GM13976 (cell line): ENCODE measurements around the gene ERGIC1.

Experiments
- DNase-seq: peaks from one replicate; pipeline ENCODE4 v3.0.0; 2012; ENCODE audit warnings: low spot score
- in situ Hi-C: fragments of 300-500 bp; cut with MboI; formaldehyde crosslinking; loops from one replicate; pipeline ENCODE4 v1.12.0; 2022; ENCODE audit warnings: low sequenced_read_pairs, mixed read lengths, inconsistent platforms; ENCODE audit not compliant: unreplicated experiment
- TF ChIP-seq, protein P1 (sequence below): IDR thresholded peaks from 2 replicates; pipeline ENCODE4 v1.5.1; 2012; ENCODE audit warnings: borderline replicate concordance, mild to moderate bottlenecking; ENCODE audit not compliant: insufficient read depth; ENCODE audit errors: extremely low read depth, missing control alignments, control extremely low read depth

ERGIC1 gene

GRCh38 chr5:172857982-172858381 is 23.9 kb downstream of the ERGIC1 start:
- in situ Hi-C loops = no loop called here
- no peak for DNase-seq
- TF ChIP-seq, protein P1, sequence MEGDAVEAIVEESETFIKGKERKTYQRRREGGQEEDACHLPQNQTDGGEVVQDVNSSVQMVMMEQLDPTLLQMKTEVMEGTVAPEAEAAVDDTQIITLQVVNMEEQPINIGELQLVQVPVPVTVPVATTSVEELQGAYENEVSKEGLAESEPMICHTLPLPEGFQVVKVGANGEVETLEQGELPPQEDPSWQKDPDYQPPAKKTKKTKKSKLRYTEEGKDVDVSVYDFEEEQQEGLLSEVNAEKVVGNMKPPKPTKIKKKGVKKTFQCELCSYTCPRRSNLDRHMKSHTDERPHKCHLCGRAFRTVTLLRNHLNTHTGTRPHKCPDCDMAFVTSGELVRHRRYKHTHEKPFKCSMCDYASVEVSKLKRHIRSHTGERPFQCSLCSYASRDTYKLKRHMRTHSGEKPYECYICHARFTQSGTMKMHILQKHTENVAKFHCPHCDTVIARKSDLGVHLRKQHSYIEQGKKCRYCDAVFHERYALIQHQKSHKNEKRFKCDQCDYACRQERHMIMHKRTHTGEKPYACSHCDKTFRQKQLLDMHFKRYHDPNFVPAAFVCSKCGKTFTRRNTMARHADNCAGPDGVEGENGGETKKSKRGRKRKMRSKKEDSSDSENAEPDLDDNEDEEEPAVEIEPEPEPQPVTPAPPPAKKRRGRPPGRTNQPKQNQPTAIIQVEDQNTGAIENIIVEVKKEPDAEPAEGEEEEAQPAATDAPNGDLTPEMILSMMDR = no peak

GRCh38 chr5:172858511-172858989 is 24.5 kb downstream of the ERGIC1 start:
- in situ Hi-C loops = no loop called here
- DNase-seq = no peak
- TF ChIP-seq, protein P1 = no peak

DNA sequence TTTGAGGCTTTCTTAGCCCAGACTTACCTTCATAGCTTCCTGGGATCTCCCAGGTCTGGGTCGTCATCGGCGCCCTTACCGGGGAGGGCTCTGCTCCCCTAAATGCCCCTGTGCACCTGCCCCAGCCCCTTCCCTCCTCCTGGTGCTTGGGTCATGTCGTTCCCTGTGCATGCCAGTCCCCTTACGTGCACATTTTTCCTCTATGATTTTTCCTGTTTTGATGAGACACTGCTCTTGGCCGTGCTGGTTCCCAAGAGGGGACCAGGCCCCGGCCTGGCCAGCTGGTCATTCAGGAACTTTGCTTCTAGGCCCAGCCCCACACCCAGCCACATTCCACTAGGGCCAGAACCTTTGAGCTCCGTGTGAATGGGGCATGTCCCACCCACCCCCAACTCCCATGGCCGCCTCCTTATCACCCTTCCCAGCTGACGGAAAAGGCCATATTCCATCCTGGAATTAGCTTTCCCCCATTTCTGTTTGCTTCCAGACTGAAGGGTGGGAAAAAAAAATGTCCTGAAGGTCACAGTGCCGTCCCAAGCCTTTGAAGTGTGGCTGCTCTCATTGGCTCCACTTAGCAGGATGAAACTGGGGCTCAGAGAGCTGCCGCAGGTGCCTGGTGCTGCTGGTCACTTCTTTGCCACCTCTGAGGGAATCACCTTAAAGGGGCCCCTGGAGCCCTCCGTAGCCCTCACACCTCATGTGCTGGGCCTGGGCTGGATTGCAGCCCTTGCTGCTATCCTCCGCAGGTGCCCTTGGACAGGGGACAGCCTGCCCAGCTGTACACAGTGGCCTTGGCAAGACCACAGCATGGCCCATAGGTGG is 25.1 kb downstream of the ERGIC1 start:
- no peak for DNase-seq
- TF ChIP-seq, protein P1 = no peak
- in situ Hi-C loops = no loop called here

DNA sequence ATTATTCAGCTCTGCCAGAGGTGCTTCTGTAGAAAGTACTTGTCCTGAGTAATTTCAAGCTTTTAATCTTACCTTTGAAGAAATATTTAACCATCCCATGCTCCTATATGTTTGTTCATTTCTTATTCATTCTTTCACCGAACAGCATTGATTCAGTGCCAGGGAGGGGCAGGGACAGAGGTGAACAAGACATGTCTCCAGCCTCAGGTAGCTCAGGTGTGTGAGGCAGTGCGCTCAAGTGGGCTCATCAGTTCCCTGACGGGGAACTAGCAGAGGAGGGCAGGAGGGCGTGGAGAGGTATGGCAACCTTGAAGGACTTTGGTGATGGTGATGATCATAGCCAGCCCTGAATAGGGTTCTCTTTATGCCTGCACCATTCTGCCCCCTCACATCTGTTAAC is 25.9 kb downstream of the ERGIC1 start:
- no peak for DNase-seq
- in situ Hi-C loops = no loop called here
- TF ChIP-seq, protein P1 = no peak

DNA sequence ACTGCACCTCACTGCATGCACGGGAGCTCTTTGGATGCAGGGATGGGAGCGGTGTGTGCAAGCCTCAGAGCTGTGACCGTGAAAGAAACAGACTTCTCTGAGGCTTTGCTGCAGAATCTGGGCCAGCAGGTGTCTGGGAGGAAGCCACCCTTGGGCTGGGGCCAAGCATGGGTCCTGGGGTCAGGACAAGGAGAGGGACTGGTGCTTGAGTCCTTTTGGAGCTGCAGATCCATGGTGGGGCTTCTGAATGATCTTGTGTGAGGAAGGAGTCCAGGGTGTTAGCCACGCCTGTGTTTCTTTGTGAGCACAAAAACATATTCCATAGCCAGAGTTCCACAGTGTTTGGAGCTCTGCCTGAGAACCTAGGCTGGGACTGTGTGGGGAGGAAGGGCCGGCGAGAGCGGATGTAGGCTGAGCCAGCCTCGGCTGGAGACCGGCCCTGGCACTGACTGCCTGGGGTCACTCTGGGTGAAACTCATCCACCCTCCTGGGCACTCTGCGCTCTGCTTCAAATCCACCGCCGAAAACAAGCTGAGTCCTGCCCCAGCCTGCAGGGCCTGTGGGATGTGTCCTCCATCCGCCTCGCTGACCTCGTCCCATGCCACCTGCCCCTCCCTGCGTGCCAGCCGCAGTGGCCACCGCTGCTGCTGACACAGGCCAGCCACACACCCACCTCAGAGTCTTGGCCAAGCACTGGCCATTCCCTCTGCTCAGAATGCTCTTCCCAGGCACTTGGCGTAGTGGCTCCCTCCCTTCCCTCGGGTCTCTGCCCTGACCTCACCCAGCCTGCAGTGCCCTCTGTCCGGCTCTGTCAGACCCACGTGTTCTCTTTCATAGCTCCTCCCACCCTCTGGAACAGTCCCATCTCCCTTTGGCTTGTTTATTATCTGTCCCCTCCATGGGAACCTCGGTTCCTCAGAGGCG is 26.7 kb downstream of the ERGIC1 start:
- DNase-seq = no peak
- in situ Hi-C loops = no loop called here
- TF ChIP-seq, protein P1 = no peak

GRCh38 chr5:172861461-172861860 is 27.4 kb downstream of the ERGIC1 start:
- TF ChIP-seq, protein P1 = no peak
- in situ Hi-C loops = no loop called here

More at GRCh38 chr5:172861461-172861860, 27.4 kb downstream of the ERGIC1 start:
- no peak for DNase-seq
